H9 (cell line): ENCODE measurements around the gene GBGT1. TPM values are rescaled to one million over a fixed set of nuclear protein-coding genes. Genes with fewer than 3 reads are reported as not detected.

ENCODE experiments used
- DNase-seq: peaks from one replicate; pipeline ENCODE4 v3.0.0-alpha.2; 2017
- H2AFZ ChIP-seq: one replicate; pipeline ENCODE4 v1.6.1; 2013; ENCODE audit warnings: mild to moderate bottlenecking, low read length, control low read depth, moderate library complexity
- H2AK5ac ChIP-seq: 2 replicates; pipeline ENCODE4 v1.6.1; 2013; ENCODE audit warnings: low read length, control low read depth, mixed read lengths; ENCODE audit not compliant: insufficient read length
- H2BK120ac ChIP-seq: one replicate; pipeline ENCODE4 v1.6.1; 2013; ENCODE audit warnings: low read depth, mild to moderate bottlenecking, low read length, control low read depth, inconsistent platforms; ENCODE audit not compliant: poor library complexity, severe bottlenecking
- H2BK12ac ChIP-seq: 2 replicates; pipeline ENCODE4 v1.6.1; 2013; ENCODE audit warnings: low read length, control low read depth, mixed read lengths, low read depth; ENCODE audit not compliant: insufficient read length
- H2BK15ac ChIP-seq: 2 replicates; pipeline ENCODE4 v1.6.1; 2013; ENCODE audit warnings: low read depth, low read length, control low read depth
- H2BK20ac ChIP-seq: one replicate; pipeline ENCODE4 v1.6.1; 2013; ENCODE audit warnings: low read depth, mild to moderate bottlenecking, low read length, control low read depth, inconsistent platforms; ENCODE audit not compliant: poor library complexity, severe bottlenecking
- H2BK5ac ChIP-seq: 2 replicates; pipeline ENCODE4 v1.6.1; 2013; ENCODE audit warnings: low read length, control low read depth, mixed read lengths; ENCODE audit not compliant: insufficient read length
- H3K14ac ChIP-seq: 2 replicates; pipeline ENCODE4 v1.6.1; 2013; ENCODE audit warnings: low read length, control low read depth; ENCODE audit not compliant: insufficient read depth
- H3K18ac ChIP-seq: 2 replicates; pipeline ENCODE4 v1.6.1; 2013; ENCODE audit warnings: low read depth, mild to moderate bottlenecking, mixed read lengths, low read length, control low read depth; ENCODE audit not compliant: insufficient read length
- H3K23ac ChIP-seq: 2 replicates; pipeline ENCODE4 v1.6.1; 2013; ENCODE audit warnings: low read length, control low read depth, mixed read lengths, low read depth; ENCODE audit not compliant: insufficient read length
- H3K23me2 ChIP-seq: 2 replicates; pipeline ENCODE4 v1.6.1; 2013; ENCODE audit warnings: low read depth, mild to moderate bottlenecking, mixed read lengths, low read length, control low read depth; ENCODE audit not compliant: insufficient read length, poor library complexity, severe bottlenecking
- H3K27ac ChIP-seq: 2 replicates; pipeline ENCODE4 v1.5.1; 2013; ENCODE audit warnings: low read length, control low read depth, mixed read lengths, low read depth; ENCODE audit not compliant: insufficient read length
- H3K27me3 ChIP-seq: 2 replicates; pipeline ENCODE4 v1.6.1; 2013; ENCODE audit warnings: low read length, control low read depth, inconsistent platforms; ENCODE audit not compliant: insufficient read depth
- H3K4ac ChIP-seq: 2 replicates; pipeline ENCODE4 v1.6.1; 2013; ENCODE audit warnings: low read depth, mild to moderate bottlenecking, control low read depth, inconsistent platforms, low read length, moderate library complexity
- H3K4me1 ChIP-seq: 2 replicates; pipeline ENCODE4 v1.6.1; 2013; ENCODE audit warnings: low read length, control low read depth, inconsistent platforms; ENCODE audit not compliant: insufficient read depth
- H3K4me2 ChIP-seq: 2 replicates; pipeline ENCODE4 v1.6.1; 2013; ENCODE audit warnings: low read length, control low read depth, mixed read lengths; ENCODE audit not compliant: insufficient read length, insufficient read depth
- H3K56ac ChIP-seq: 2 replicates; pipeline ENCODE4 v1.6.1; 2013; ENCODE audit warnings: low read depth, mild to moderate bottlenecking, mixed read lengths, low read length, control low read depth; ENCODE audit not compliant: insufficient read length
- H3K79me1 ChIP-seq: 2 replicates; pipeline ENCODE4 v1.6.1; 2013; ENCODE audit warnings: low read depth, mild to moderate bottlenecking, moderate library complexity, low read length, control low read depth, inconsistent platforms; ENCODE audit not compliant: insufficient read depth, poor library complexity, severe bottlenecking
- H3K79me2 ChIP-seq: 2 replicates; pipeline ENCODE4 v1.6.1; 2013; ENCODE audit warnings: low read length, control low read depth, inconsistent platforms; ENCODE audit not compliant: insufficient read depth
- H3K9ac ChIP-seq: 2 replicates; pipeline ENCODE4 v1.6.1; 2013; ENCODE audit warnings: low read length, control low read depth, mixed read lengths; ENCODE audit not compliant: insufficient read length; ENCODE audit errors: extremely low read depth
- H3K9me3 ChIP-seq: one replicate; pipeline ENCODE4 v1.6.1; 2013; ENCODE audit warnings: low read depth, low read length, inconsistent platforms; ENCODE audit not compliant: control insufficient read depth
- H3T11ph ChIP-seq: one replicate; pipeline ENCODE4 v1.6.1; 2013; ENCODE audit warnings: mild to moderate bottlenecking, low read length, control low read depth, inconsistent platforms
- H4K20me1 ChIP-seq: one replicate; pipeline ENCODE4 v1.6.1; 2013; ENCODE audit not compliant: control insufficient read depth, insufficient read length, insufficient read depth
- H4K5ac ChIP-seq: 2 replicates; pipeline ENCODE4 v1.6.1; 2013; ENCODE audit warnings: low read depth, mild to moderate bottlenecking, mixed read lengths, low read length, control low read depth; ENCODE audit not compliant: insufficient read length
- H4K8ac ChIP-seq: replicated peaks from 2 replicates; pipeline ENCODE4 v1.6.1; 2013; ENCODE audit warnings: low read length, control low read depth, mixed read lengths, low read depth; ENCODE audit not compliant: insufficient read length
- H4K91ac ChIP-seq: 2 replicates; pipeline ENCODE4 v1.6.1; 2013; ENCODE audit warnings: low read depth, mild to moderate bottlenecking, moderate library complexity, mixed read lengths, low read length, control low read depth; ENCODE audit not compliant: insufficient read length
- H3K27ac Mint-ChIP-seq, 3 experiments: 2 replicates in 2 of 3; 3 replicates in 1 of 3; pipeline ENCODE4 v1.8.0; 2020 to 2021; ENCODE audit warnings: mixed read lengths in 3 of 3, mild to moderate bottlenecking in 1 of 3, moderate library complexity in 1 of 3
- H3K27me3 Mint-ChIP-seq: 2 replicates; pipeline ENCODE4 v1.8.0; 2021; ENCODE audit warnings: low read depth, mild to moderate bottlenecking, moderate library complexity, mixed read lengths
- H3K36me3 Mint-ChIP-seq, 3 experiments: 2 replicates in 2 of 3; 3 replicates in 1 of 3; pipeline ENCODE4 v1.8.0; 2020 to 2021; ENCODE audit warnings: low read depth in 3 of 3, mixed read lengths in 3 of 3; ENCODE audit not compliant: insufficient read depth in 1 of 3
- H3K4me1 Mint-ChIP-seq, 2 experiments: 2 replicates each; pipeline ENCODE4 v1.8.0; 2020; ENCODE audit warnings: mixed read lengths in 2 of 2
- H3K4me3 Mint-ChIP-seq, 2 experiments: 2 replicates in 1 of 2; 3 replicates in 1 of 2; pipeline ENCODE4 v1.8.0; 2020 to 2021; ENCODE audit warnings: mild to moderate bottlenecking in 2 of 2, mixed read lengths in 2 of 2, moderate library complexity in 1 of 2
- H3K9me3 Mint-ChIP-seq, 2 experiments: 2 replicates in 1 of 2; 3 replicates in 1 of 2; pipeline ENCODE4 v1.8.0; 2020; ENCODE audit warnings: mild to moderate bottlenecking in 2 of 2, mixed read lengths in 2 of 2, moderate library complexity in 1 of 2
- WGBS: extraction: QIAGEN DNeasy Blood & Tissue Kit; methylation state at CpG from one replicate; pipeline ENCODE4 v1.1.7; 2013; ENCODE audit warnings: missing lambda C conversion rate, low lambda C conversion rate, mixed read lengths; ENCODE audit not compliant: insufficient read length; ENCODE audit errors: extremely low coverage; 5-methylcytosine and 5-hydroxymethylcytosine counted together
- total RNA-seq: library from RNA; stranded (reverse); gene quantifications from 2 replicates; pipeline ENCODE4 v1.2.1, GENCODE V29; 2021
- TF ChIP-seq, protein P1 (sequence below): fragments of 200-600 bp; sonication (generic); conservative IDR thresholded peaks from 3 replicates; pipeline ENCODE4 v1.8.0; 2021; ENCODE audit warnings: antibody characterized with exemption, mild to moderate bottlenecking

GBGT1 gene
- total RNA-seq, 1 experiment from 2014 or later = 9.3 TPM

DNA sequence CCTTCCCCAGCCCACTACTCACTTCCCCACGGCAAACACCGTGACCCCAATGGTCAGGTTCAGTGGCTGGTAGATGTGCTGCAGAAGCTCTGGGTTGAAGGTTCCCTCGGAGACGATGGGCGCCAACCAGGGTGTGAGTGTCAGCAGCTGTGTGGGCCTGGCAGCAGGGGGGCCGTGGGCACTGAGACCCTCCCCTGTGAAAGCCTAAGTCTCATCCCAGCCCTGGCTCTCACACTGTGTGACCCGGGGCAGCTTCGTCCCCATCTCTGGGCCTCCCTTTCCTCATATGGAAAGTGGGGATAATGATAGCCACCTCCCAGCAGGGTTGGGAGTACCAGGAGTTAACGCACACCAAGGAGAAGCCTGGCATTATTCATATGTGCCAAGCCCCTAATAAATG lies 8.6 kb downstream of the GBGT1 start:
- H4K91ac ChIP-seq = no peak overlapping the region
- no peak overlapping the region for H3K27ac ChIP-seq
- WGBS = no CpG with 5 or more reads among the region's 9 CpGs
- H2BK12ac ChIP-seq = no peak overlapping the region
- no peak overlapping the region for H3K14ac ChIP-seq
- H3K4me1 Mint-ChIP-seq = no peaks in the 10 kb centered on the region
- H3K4ac ChIP-seq = no peak overlapping the region
- peaks cover 7% of the 10 kb centered on the region for H3K27me3 Mint-ChIP-seq
- DNase-seq = peak; percentile 16
- no peaks in the 10 kb centered on the region for H3K4me1 ChIP-seq
- no peak overlapping the region for H2BK5ac ChIP-seq
- H3K18ac ChIP-seq = no peak overlapping the region
- H3K9me3 ChIP-seq = no peaks in the 10 kb centered on the region
- no peak overlapping the region for H4K8ac ChIP-seq
- no peak overlapping the region for H2BK120ac ChIP-seq
- H3K4me3 Mint-ChIP-seq = no peak overlapping the region
- H2BK15ac ChIP-seq = no peak overlapping the region
- peaks cover 4 to 17% (median 5%) of the 10 kb centered on the region in 3 experiments; a peak in 6 of 7 replicates for H3K36me3 Mint-ChIP-seq
- no peak overlapping the region for H3K56ac ChIP-seq
- H3K27ac Mint-ChIP-seq = no peak overlapping the region
- no peaks in the 10 kb centered on the region for H4K20me1 ChIP-seq
- no peaks in the 10 kb centered on the region for H3K9me3 Mint-ChIP-seq
- H3K23ac ChIP-seq = no peak overlapping the region
- H3K4me2 ChIP-seq = no peak overlapping the region
- no peak overlapping the region for H2AK5ac ChIP-seq
- H3K79me1 ChIP-seq = no peaks in the 10 kb centered on the region
- no peak overlapping the region for H3K9ac ChIP-seq
- TF ChIP-seq, protein P1, sequence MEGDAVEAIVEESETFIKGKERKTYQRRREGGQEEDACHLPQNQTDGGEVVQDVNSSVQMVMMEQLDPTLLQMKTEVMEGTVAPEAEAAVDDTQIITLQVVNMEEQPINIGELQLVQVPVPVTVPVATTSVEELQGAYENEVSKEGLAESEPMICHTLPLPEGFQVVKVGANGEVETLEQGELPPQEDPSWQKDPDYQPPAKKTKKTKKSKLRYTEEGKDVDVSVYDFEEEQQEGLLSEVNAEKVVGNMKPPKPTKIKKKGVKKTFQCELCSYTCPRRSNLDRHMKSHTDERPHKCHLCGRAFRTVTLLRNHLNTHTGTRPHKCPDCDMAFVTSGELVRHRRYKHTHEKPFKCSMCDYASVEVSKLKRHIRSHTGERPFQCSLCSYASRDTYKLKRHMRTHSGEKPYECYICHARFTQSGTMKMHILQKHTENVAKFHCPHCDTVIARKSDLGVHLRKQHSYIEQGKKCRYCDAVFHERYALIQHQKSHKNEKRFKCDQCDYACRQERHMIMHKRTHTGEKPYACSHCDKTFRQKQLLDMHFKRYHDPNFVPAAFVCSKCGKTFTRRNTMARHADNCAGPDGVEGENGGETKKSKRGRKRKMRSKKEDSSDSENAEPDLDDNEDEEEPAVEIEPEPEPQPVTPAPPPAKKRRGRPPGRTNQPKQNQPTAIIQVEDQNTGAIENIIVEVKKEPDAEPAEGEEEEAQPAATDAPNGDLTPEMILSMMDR = no peak
- no peak overlapping the region for H4K5ac ChIP-seq
- H3K27me3 ChIP-seq = no peaks in the 10 kb centered on the region
- no peaks in the 10 kb centered on the region for H3K79me2 ChIP-seq
- H2AFZ ChIP-seq = no peak overlapping the region
- no peak overlapping the region for H2BK20ac ChIP-seq
- H3T11ph ChIP-seq = no peak overlapping the region
- no peaks in the 10 kb centered on the region for H3K23me2 ChIP-seq
